Embryonic facial prominence (tissue), 1 donor: ENCODE measurements around the gene MMP12.
"Not testable (repeated sequence)": the region's sequence is repeated elsewhere in the genome, so short reads cannot be mapped to it uniquely, and the experiment has no call there.

Experiments used
- DNase-seq: peaks from one replicate; pipeline ENCODE4 v3.0.0-alpha.2; 2016; ENCODE audit errors: extremely low spot score

MMP12 gene

DNA sequence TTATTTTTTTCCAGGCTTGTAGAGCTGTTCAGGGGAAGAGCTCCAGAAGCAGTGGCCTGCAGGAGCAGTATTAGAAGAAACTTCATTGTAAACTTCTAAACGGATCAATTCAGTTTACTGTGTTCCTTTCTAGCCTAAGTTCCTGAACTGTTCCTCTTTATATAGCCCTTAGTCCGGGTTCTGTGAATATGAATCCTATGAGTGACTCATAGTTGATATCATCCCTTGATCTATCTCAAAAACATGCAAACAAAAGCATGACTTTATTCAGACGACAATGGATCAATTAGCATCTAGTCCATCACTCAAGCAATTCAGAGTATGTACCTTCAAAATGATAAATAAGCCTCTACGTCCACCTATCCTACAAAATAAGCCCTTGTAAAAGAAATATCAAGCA lies at the start of gene MMP12:
MMP12 (minus strand) TSS at position 131 of the 400 bp plus-strand sequence; CDS start at position 86, 45 bp downstream.
- DNase-seq = no peak

DNA sequence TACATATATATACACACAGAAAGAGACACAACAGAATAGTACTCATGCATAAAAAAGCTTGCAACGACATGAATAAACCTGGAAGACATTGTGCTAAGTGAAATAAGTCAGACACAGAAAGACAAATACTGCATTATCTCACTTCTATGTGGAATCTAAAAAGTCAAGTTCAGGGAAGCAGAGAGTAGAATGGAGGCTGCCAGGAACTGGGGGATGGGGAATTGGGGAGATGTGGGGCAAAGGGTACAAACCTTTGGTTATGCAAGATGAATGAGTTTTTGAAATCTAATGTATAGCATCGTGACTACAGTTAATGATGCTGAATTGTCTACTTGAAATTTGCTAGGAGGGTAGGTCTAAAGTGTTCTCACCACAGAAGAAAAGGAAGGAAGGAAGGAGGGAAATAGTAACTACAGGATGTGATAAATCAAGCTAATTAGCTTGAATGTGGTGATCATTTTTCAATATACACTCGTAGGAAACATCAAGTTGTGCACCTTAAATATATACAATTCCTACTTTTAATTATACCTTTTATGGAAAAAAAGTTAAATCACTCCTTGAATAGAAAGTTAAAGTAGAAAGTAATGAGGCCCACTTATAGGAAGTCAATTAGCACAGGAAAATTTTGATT lies 46.9 kb upstream of the MMP12 start:
- DNase-seq = no peak

GRCh38 chr11:102920118-102920684 lies 45.4 kb upstream of the MMP12 start:
- no peak for DNase-seq

- no peak for DNase-seq
Measured at GRCh38 chr11:102915044-102915375, 40.2 kb upstream of the MMP12 start.

- DNase-seq = no peak
Measured at GRCh38 chr11:102914238-102915043, 39.7 kb upstream of the MMP12 start.

DNA sequence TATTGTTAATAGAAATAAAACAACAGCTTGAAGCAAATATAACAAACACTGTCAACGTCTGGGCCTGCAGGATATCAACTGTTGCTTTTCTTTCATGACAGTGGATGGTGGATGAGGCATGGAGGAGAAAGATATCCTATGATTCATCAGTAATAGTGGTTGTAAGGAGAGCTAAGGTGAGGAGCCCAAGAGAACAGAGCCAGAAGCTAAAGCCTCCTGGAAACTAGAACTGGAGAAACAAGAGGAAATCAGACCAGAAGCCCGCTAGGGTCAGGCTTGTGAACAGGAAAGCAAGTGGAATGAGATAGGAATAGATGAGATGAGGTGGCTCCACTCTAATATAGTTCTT lies 37.7 kb upstream of the MMP12 start:
- DNase-seq = no peak

DNA sequence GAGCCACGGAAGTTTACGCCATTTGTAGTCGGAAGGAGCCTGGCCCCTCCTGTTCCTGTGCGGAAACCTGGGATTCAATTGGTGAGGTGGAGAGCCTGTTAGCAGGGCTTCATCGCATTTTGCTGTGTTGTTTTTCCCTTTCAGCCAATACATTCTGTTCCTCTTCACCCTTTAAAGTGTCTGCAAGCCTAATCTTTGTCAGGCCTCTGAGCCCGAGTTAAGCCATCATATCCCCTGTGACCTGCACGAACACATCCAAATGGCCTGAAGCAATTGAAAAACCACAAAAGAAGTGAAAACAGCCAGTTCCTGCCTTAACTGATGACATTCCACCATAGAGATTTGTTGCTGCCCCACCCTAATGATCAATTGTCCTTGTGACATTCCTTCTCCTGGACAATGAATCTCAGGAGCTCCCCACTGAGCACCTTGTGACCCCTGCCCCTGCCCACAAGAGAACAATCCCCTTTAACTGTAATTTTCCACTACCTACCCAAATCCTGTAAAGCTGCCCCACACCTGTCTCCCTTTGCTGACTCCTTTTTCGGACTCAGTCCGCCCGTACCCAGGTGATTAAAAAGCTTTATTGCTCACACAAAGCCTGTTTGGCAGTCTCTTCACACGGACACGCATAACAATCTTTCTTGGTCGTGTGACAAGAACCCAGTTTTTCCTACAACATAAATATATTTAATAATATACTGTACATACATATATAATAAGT lies 37.1 kb upstream of the MMP12 start:
- no peak for DNase-seq

DNA sequence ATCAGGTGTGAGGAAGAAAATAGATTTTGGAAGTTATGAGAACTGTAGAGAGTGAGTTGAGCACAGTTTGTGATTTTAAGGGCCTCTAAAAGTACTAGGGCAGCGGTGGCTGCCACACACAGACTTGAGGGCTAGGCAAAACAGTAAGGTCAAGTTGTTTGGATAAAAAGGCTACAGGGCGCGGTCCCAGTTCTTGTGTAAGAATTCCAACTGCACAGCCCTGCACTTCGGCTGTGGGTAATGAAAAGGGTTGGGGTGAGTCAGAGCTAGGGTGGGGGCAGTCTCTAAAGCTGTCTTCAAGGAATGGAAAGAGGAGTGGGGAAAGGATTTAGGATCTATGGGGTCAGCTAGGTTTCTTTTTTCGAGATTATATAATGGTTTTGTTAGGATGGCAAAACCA lies 31.1 kb upstream of the MMP12 start:
- DNase-seq = not testable (repeated sequence)

DNA sequence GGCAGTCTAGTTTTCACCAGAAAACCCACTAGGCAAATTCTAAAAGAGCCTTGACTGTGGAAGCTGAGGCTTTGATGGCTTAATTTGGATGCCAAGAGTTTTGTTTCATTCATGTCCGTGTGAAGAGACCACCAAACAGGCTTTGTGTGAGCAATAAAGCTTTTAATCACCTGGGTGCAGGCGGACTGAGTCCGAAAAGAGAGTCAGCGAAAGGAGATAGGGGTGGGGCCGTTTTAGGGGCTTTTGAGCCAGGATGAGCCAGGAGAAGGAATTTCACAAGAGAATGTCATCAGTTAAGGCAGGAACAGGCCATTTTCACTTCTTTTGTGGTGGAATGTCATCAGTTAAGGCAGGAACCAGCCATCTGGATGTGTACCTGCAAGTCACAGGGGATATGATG lies 29.1 kb upstream of the MMP12 start:
- not testable (repeated sequence) for DNase-seq

DNA sequence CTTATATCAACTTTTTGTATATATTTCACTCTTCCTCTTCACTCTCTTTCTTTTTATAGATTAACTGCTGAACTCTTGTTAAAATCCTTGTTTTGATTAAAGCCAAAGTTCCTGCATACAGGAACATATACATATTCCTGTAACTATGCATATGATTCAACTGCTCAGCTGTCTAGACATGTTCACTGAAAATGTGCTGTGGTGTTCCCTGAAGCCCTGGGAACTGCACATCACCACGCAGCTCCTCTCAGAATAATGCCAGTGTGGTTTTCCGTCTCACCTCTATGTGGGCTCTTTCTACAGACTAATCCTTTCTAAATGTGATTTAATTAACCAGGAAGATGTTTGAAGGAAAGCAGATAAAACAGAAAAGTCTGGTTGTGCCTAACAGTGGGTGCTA lies 25.6 kb upstream of the MMP12 start:
- no peak for DNase-seq

GRCh38 chr11:102891736-102892135 lies 17.0 kb upstream of the MMP12 start:
- DNase-seq = no peak

DNA sequence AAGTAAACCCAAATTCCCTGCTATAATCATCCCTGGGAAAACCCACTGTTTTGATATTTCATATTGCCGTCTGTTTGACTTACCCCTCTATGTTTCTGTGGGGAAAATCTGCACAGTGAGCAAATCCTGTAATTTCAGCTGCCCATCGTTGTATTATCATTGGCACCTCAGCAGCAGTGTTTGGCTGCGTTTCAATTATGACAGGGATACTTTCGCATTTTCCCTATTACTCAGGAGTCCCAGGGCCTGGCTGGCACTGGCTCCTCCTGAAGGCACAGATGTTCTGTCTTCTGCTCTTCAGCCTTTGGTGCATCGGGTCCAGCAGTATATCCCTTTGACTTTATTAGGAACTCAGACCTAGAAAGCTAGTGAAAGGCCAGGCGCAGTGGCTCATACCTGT lies 12.2 kb upstream of the MMP12 start:
- no peak for DNase-seq

DNA sequence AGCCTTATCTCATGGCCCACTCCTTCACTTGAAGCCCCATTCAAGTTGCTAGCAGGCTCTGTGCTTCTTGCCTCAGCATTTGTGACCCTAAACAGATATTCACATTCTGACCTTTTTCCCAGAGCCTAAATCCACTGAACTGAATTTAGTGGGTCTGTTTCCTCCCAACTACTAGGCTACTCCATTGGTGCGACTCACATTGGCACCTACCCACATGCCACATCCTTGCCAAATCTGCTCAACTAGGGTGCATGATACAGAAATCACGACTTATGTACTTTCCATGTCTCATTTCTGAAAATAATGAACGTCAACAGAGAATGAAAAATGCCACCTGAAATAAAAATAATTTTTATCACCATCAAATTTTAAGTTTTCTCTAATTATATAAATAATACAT lies 8.4 kb upstream of the MMP12 start:
- DNase-seq = no peak

- no peak for DNase-seq
Measured at GRCh38 chr11:102882389-102883024, 7.7 kb upstream of the MMP12 start.

GRCh38 chr11:102879801-102880200 lies 5.0 kb upstream of the MMP12 start:
- DNase-seq = no peak

GRCh38 chr11:102878595-102878994 lies 3.8 kb upstream of the MMP12 start:
- no peak for DNase-seq

DNA sequence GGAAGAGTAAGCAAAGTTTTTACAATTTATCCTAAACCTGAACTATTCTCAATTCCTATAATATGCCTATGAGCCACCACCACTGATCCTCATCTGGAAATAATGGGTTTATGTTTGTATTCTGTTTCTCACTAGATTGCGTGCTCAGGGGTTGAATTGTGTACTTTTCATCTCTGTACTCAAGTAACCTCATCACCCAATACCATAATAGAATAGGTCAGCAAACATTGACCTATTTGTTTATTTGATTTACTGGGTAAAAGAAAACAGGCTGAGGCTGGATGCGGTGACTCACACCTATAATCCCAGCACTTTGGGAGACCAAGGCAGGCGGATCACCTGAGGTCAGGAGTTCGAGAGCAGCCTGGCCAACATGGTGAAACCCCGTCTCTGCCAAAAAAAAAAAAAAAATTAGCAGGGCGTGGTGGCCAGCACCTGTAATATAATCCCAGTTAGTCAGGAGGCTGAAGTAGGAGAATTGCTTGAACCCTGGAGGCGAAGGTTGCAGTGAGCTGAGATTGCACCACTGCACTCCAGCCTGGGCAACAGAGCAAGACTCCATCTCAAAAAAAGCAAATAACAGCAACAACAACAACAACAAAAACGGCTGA lies 5.3 kb downstream of the MMP12 start:
- not testable (repeated sequence) for DNase-seq

DNA sequence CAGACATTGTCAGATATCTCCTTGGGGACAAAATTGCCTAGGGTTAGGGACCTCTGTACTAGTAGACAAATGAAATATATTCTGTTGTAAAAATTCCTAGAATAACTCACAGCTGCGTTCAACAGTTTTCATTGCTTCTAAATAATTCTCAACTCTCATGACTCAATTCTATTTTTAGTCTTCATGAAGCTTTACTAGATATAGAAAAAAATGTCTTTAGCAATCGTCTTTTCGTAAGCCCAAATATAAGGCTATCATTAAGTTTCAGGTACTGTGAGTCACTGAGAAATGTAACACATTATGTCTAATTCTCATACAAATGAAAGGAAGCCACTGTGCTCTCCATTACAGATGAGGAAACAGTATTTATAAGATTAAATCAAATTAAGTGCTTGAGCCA lies 6.4 kb downstream of the MMP12 start:
- DNase-seq = no peak

- no peak for DNase-seq
Measured at GRCh38 chr11:102864724-102865123, 10.1 kb downstream of the MMP12 start.

DNA sequence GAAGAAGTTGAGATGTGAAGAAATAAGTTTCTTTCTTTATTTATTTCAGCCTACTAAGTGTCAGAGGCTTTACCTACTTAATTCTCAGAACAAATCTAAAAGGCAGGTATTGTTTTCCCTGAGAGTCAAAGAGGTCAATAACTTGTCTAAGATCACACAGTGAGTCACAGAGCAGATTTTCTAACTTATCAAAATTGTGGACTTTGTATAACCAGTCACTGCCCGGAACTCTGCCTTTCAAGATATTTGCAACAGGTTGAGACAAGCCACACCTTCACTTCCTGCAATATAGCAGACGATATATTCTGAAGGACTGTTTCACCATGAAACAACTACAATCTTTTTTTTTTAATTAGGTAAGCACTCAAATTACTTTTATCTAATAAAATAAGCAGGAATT lies 20.8 kb downstream of the MMP12 start:
- DNase-seq = no peak

- DNase-seq = no peak
Measured at GRCh38 chr11:102853055-102853454, 21.7 kb downstream of the MMP12 start.
